HEK293 (cell line): Measurements from ENCODE around the gene TPP2.

Experiments
- GLIS1 ChIP-seq: fragments of 450-650 bp; formaldehyde crosslinking; IDR thresholded peaks from 2 replicates; pipeline ENCODE4 v1.5.1; 2016; ENCODE audit warnings: missing biosample characterization, missing genetic modification characterization
- PATZ1 ChIP-seq: fragments of 450-650 bp; formaldehyde crosslinking; IDR thresholded peaks from 2 replicates; pipeline ENCODE4 v1.5.1; 2016; ENCODE audit warnings: missing biosample characterization, missing genetic modification characterization
- PRDM4 ChIP-seq: fragments of 450-650 bp; formaldehyde crosslinking; IDR thresholded peaks from 2 replicates; pipeline ENCODE4 v1.5.1; 2017; ENCODE audit warnings: missing biosample characterization, missing genetic modification characterization
- REPIN1 ChIP-seq: fragments of 450-650 bp; formaldehyde crosslinking; IDR thresholded peaks from 2 replicates; pipeline ENCODE4 v1.5.1; 2017; ENCODE audit warnings: missing biosample characterization, missing genetic modification characterization, low read depth
- SALL2 ChIP-seq: fragments of 450-650 bp; formaldehyde crosslinking; IDR thresholded peaks from 2 replicates; pipeline ENCODE4 v1.5.0; 2017; ENCODE audit warnings: missing biosample characterization, mild to moderate bottlenecking, missing genetic modification characterization, borderline replicate concordance
- SCRT1 ChIP-seq: fragments of 450-650 bp; formaldehyde crosslinking; IDR thresholded peaks from 2 replicates; pipeline ENCODE4 v1.5.1; 2016; ENCODE audit warnings: missing biosample characterization, missing genetic modification characterization, borderline replicate concordance
- SP2 ChIP-seq: fragments of 450-650 bp; formaldehyde crosslinking; IDR thresholded peaks from 2 replicates; pipeline ENCODE4 v1.5.1; 2016; ENCODE audit warnings: missing biosample characterization, missing genetic modification characterization
- TCF7L2 ChIP-seq: IDR thresholded peaks from 2 replicates; pipeline ENCODE4 v1.6.1; 2011; ENCODE audit warnings: low read depth, mild to moderate bottlenecking, inconsistent platforms, low read length, moderate library complexity, borderline replicate concordance
- ZBTB10 ChIP-seq: fragments of 450-650 bp; formaldehyde crosslinking; IDR thresholded peaks from 2 replicates; pipeline ENCODE4 v1.5.1; 2016; ENCODE audit warnings: missing biosample characterization, missing genetic modification characterization
- ZBTB21 ChIP-seq: fragments of 450-650 bp; formaldehyde crosslinking; IDR thresholded peaks from 2 replicates; pipeline ENCODE4 v1.5.1; 2017; ENCODE audit warnings: missing biosample characterization, missing genetic modification characterization
- ZFP41 ChIP-seq: fragments of 450-650 bp; formaldehyde crosslinking; IDR thresholded peaks from 2 replicates; pipeline ENCODE4 v1.5.1; 2016; ENCODE audit warnings: missing biosample characterization, missing genetic modification characterization, borderline replicate concordance
- ZFP69B ChIP-seq: fragments of 450-650 bp; formaldehyde crosslinking; IDR thresholded peaks from 2 replicates; pipeline ENCODE4 v1.5.1; 2016; ENCODE audit warnings: missing biosample characterization, missing genetic modification characterization
- ZNF148 ChIP-seq: fragments of 450-650 bp; formaldehyde crosslinking; IDR thresholded peaks from 2 replicates; pipeline ENCODE4 v1.5.0; 2017; ENCODE audit warnings: missing biosample characterization, missing genetic modification characterization, borderline replicate concordance
- ZNF155 ChIP-seq: fragments of 450-650 bp; formaldehyde crosslinking; IDR thresholded peaks from 2 replicates; pipeline ENCODE4 v1.5.1; 2016; ENCODE audit warnings: missing biosample characterization, missing genetic modification characterization
- ZNF175 ChIP-seq: fragments of 450-650 bp; formaldehyde crosslinking; IDR thresholded peaks from 2 replicates; pipeline ENCODE4 v1.5.1; 2016; ENCODE audit warnings: missing biosample characterization, missing genetic modification characterization
- ZNF202 ChIP-seq: fragments of 450-650 bp; formaldehyde crosslinking; IDR thresholded peaks from 2 replicates; pipeline ENCODE4 v1.5.1; 2016; ENCODE audit warnings: missing biosample characterization, missing genetic modification characterization, borderline replicate concordance
- ZNF211 ChIP-seq: fragments of 450-650 bp; formaldehyde crosslinking; IDR thresholded peaks from 2 replicates; pipeline ENCODE4 v1.5.1; 2016; ENCODE audit warnings: low read depth, missing biosample characterization, missing genetic modification characterization
- ZNF248 ChIP-seq: fragments of 450-650 bp; formaldehyde crosslinking; IDR thresholded peaks from 2 replicates; pipeline ENCODE4 v1.5.1; 2017; ENCODE audit warnings: missing biosample characterization, missing genetic modification characterization
- ZNF311 ChIP-seq: fragments of 450-650 bp; formaldehyde crosslinking; IDR thresholded peaks from 2 replicates; pipeline ENCODE4 v1.5.1; 2017; ENCODE audit warnings: missing biosample characterization, missing genetic modification characterization, borderline replicate concordance
- ZNF514 ChIP-seq: fragments of 450-650 bp; formaldehyde crosslinking; IDR thresholded peaks from 2 replicates; pipeline ENCODE4 v1.5.1; 2016; ENCODE audit warnings: missing biosample characterization, missing genetic modification characterization
- ZNF529 ChIP-seq: fragments of 450-650 bp; formaldehyde crosslinking; IDR thresholded peaks from 2 replicates; pipeline ENCODE4 v1.5.1; 2017; ENCODE audit warnings: missing genetic modification characterization, missing biosample characterization; ENCODE audit not compliant: insufficient replicate concordance
- ZNF623 ChIP-seq: fragments of 450-650 bp; formaldehyde crosslinking; IDR thresholded peaks from 2 replicates; pipeline ENCODE4 v1.5.1; 2016; ENCODE audit warnings: missing biosample characterization, missing genetic modification characterization
- ZNF629 ChIP-seq: fragments of 450-650 bp; formaldehyde crosslinking; IDR thresholded peaks from 2 replicates; pipeline ENCODE4 v1.5.1; 2017; ENCODE audit warnings: missing biosample characterization, missing genetic modification characterization
- ZNF692 ChIP-seq: fragments of 450-650 bp; formaldehyde crosslinking; IDR thresholded peaks from 2 replicates; pipeline ENCODE4 v1.5.1; 2016; ENCODE audit warnings: missing biosample characterization, missing genetic modification characterization
- ZNF747 ChIP-seq: fragments of 450-650 bp; formaldehyde crosslinking; IDR thresholded peaks from 2 replicates; pipeline ENCODE4 v1.5.1; 2016; ENCODE audit warnings: missing biosample characterization, missing genetic modification characterization
- ZNF791 ChIP-seq: fragments of 450-650 bp; formaldehyde crosslinking; IDR thresholded peaks from 2 replicates; pipeline ENCODE4 v1.5.1; 2016; ENCODE audit warnings: missing biosample characterization, missing genetic modification characterization
- ZNF792 ChIP-seq: fragments of 450-650 bp; formaldehyde crosslinking; IDR thresholded peaks from 2 replicates; pipeline ENCODE4 v1.5.1; 2016; ENCODE audit warnings: missing biosample characterization, missing genetic modification characterization
- ZSCAN23 ChIP-seq: fragments of 450-650 bp; formaldehyde crosslinking; IDR thresholded peaks from 2 replicates; pipeline ENCODE4 v1.5.1; 2016; ENCODE audit warnings: missing biosample characterization, missing genetic modification characterization
- ZSCAN30 ChIP-seq: fragments of 450-650 bp; IDR thresholded peaks from 2 replicates; pipeline ENCODE4 v1.5.1; 2018; ENCODE audit warnings: missing biosample characterization, mild to moderate bottlenecking, missing genetic modification characterization, moderate library complexity

TPP2 gene

GRCh38 chr13:102596147-102597028, at the start of gene TPP2 (continued):
- TF ChIP-seq ZNF148 (tag by site-specific recombination) (no peak), ZNF529 (tag by site-specific recombination) (no peak), ZBTB21 (tag by site-specific recombination) (no peak), ZNF311 (tag by site-specific recombination) (no peak), ZNF747 (tag by site-specific recombination) (no peak), PRDM4 (tag by site-specific recombination) (peak; percentile 40), ZSCAN23 (tag by site-specific recombination) (no peak), ZNF692 (no peak), REPIN1 (tag by site-specific recombination) (no peak), ZFP41 (no peak), ZNF211 (no peak), ZNF202 (tag by site-specific recombination) (no peak), ZNF514 (no peak), ZNF248 (tag by site-specific recombination) (no peak), ZBTB10 (tag by site-specific recombination) (peak; percentile 92), SALL2 (no peak), PATZ1 (peak; percentile 85), TCF7L2 (no peak), ZNF629 (tag by site-specific recombination) (peak; percentile 54), GLIS1 (no peak), ZNF155 (tag by site-specific recombination) (no peak), ZNF791 (tag by site-specific recombination) (no peak), SCRT1 (tag by site-specific recombination) (no peak), ZNF792 (tag by site-specific recombination) (no peak), SP2 (tag by site-specific recombination) (peak; percentile 95), ZNF175 (tag by site-specific recombination) (no peak), ZNF623 (tag by site-specific recombination) (no peak), ZSCAN30 (tag by site-specific recombination) (no peak), ZFP69B (tag by site-specific recombination) (peak; percentile 48; the same call in 1 of the 2 replicates)
